SU-DHL-6 (cell line): ENCODE measurements around the gene ADCY7.

ENCODE experiments used
- CTCF ChIP-seq: fragments of 200-600 bp; sonication (generic); IDR thresholded peaks from one replicate; pipeline ENCODE4 v1.5.1; 2017; ENCODE audit warnings: antibody characterized with exemption, mild to moderate bottlenecking, low read length, moderate library complexity; ENCODE audit not compliant: insufficient read depth, poor library complexity, severe bottlenecking
- EZH2phosphoT487 ChIP-seq: fragments of 200-600 bp; sonication (generic), shearing (Covaris generic); conservative IDR thresholded peaks from 2 replicates; pipeline ENCODE4 v1.6.1; 2018; ENCODE audit warnings: mild to moderate bottlenecking, antibody characterized with exemption, low read length, moderate library complexity, mixed read lengths

GRCh38 chr16:50294955-50295354, 28.6 kb downstream of the ADCY7 start:
- TF ChIP-seq CTCF (no peak), EZH2phosphoT487 (no peak)
